ENCODE data around the gene ARID1A.

ARID1A gene

DNA sequence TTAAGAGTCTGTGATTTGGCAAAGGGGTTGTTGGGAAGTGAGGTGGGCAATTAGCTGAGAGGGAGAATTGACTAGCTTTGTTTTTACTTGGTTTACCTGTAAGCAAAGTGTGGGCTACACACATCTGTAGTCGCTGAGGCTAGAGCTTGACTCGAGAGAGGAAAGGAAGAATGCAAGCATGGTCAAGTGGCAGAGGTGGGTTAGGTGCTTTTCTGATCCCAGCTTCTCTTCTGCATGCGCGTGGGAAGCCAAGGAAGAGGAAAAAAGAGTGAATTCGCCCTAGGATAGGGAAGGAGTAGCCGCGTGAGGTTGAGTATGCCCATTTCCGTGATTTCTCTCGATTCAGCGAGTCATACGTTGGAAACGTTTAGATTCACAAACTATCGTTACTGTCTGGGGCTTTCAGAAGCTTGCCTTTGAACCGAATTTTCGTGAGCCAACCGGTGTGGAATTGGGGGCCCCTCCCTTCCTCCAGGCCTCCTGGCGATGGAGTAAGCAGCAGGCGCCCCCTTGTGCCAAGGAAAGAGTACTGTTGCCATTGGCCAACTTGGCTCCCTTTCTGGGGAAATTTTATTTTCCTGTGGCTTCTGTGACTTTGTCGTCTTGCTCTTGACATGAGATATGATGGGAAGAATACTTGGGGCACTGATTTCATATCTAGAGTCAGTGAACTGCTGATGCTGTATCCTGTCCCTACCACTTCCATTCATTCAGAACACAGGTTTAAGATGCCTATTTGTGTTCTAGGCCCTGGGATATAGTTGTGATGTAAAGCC lies 93.2 kb downstream of the ARID1A start:
- H3K4me2 ChIP-seq (ENCODE audit: low read depth, low read length, poor library complexity, severe bottlenecking) = peak overlapping the region; percentile 99
- H4K20me1 ChIP-seq (ENCODE audit: insufficient read depth, low read length, poor library complexity, severe bottlenecking) = peaks cover 4% of the 10 kb centered on the region
- peak overlapping the region; percentile 81 for H3K4me3 ChIP-seq (ENCODE audit: low read length, poor library complexity, severe bottlenecking)
- H3K79me2 ChIP-seq (ENCODE audit: insufficient read depth, low read length) = peaks cover 34% of the 10 kb centered on the region
- peaks cover 69% of the 10 kb centered on the region for H3K4me1 ChIP-seq (ENCODE audit: insufficient read depth, low read length, poor library complexity, severe bottlenecking)
- no peaks in the 10 kb centered on the region for H3K9me2 ChIP-seq (replicated peaks; ENCODE audit: low read depth, low read length)
- H3K27me3 ChIP-seq (ENCODE audit: insufficient read depth, low read length, poor library complexity, severe bottlenecking) = no peaks in the 10 kb centered on the region
- no peaks in the 10 kb centered on the region for H3K9me3 ChIP-seq (ENCODE audit: insufficient read depth, low read depth, low read length)
- TF ChIP-seq EZH2phosphoT487 (IDR thresholded peaks at IDR 0.05; ENCODE audit: borderline replicate concordance) = no peak
- TF ChIP-seq, protein P1, sequence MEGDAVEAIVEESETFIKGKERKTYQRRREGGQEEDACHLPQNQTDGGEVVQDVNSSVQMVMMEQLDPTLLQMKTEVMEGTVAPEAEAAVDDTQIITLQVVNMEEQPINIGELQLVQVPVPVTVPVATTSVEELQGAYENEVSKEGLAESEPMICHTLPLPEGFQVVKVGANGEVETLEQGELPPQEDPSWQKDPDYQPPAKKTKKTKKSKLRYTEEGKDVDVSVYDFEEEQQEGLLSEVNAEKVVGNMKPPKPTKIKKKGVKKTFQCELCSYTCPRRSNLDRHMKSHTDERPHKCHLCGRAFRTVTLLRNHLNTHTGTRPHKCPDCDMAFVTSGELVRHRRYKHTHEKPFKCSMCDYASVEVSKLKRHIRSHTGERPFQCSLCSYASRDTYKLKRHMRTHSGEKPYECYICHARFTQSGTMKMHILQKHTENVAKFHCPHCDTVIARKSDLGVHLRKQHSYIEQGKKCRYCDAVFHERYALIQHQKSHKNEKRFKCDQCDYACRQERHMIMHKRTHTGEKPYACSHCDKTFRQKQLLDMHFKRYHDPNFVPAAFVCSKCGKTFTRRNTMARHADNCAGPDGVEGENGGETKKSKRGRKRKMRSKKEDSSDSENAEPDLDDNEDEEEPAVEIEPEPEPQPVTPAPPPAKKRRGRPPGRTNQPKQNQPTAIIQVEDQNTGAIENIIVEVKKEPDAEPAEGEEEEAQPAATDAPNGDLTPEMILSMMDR (conservative IDR thresholded peaks at IDR 0.05; ENCODE audit: low read length) = peak; percentile 95
- peaks cover 14% of the 10 kb centered on the region for H3F3A ChIP-seq (ENCODE audit: low read depth)
- H3K9ac ChIP-seq (ENCODE audit: low read depth, low read length, poor library complexity, severe bottlenecking) = peak overlapping the region; percentile 99
- H3K36me3 ChIP-seq (ENCODE audit: insufficient read depth, low read length) = peaks cover 1% of the 10 kb centered on the region; the same call in 1 of the 2 replicates
- no peak overlapping the region for H2AFZ ChIP-seq (ENCODE audit: low read length)

DNA sequence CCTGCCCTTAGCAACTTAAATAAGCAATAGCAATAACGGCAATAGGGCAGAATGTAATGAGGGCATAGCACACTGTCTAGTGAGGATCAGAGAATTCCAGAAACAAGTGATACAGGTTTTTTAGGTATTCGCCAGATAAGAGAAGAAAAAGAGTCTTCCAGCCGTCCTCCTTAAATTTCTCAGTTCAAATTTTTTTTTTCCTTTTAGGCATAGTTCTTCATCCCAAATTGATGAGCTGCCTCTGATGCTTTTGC lies 93.7 kb downstream of the ARID1A start:
- Histone ChIP-seq H3K9me3 (ENCODE audit: insufficient read depth, low read depth, low read length) (no peaks in the 10 kb centered on the region), H3K4me2 (ENCODE audit: low read depth, low read length, poor library complexity, severe bottlenecking) (peak overlapping the region; percentile 99), H3K4me1 (ENCODE audit: insufficient read depth, low read length, poor library complexity, severe bottlenecking) (peaks cover 64% of the 10 kb centered on the region), H3K9me2 (replicated peaks; ENCODE audit: low read depth, low read length) (no peaks in the 10 kb centered on the region), H2AFZ (ENCODE audit: low read length) (no peak overlapping the region), H3K36me3 (ENCODE audit: insufficient read depth, low read length) (peaks cover 6% of the 10 kb centered on the region; the same call in 1 of the 2 replicates), H3K27me3 (ENCODE audit: insufficient read depth, low read length, poor library complexity, severe bottlenecking) (no peaks in the 10 kb centered on the region), H3F3A (ENCODE audit: low read depth) (peaks cover 14% of the 10 kb centered on the region), H3K79me2 (ENCODE audit: insufficient read depth, low read length) (peaks cover 34% of the 10 kb centered on the region), H3K9ac (ENCODE audit: low read depth, low read length, poor library complexity, severe bottlenecking) (peak overlapping the region; percentile 99), H3K4me3 (ENCODE audit: low read length, poor library complexity, severe bottlenecking) (peak overlapping the region; percentile 81), H4K20me1 (ENCODE audit: insufficient read depth, low read length, poor library complexity, severe bottlenecking) (peaks cover 4% of the 10 kb centered on the region)
- TF ChIP-seq EZH2phosphoT487 (IDR thresholded peaks at IDR 0.05; ENCODE audit: borderline replicate concordance) = no peak
- TF ChIP-seq, protein P1 (conservative IDR thresholded peaks at IDR 0.05; ENCODE audit: low read length) = no peak

DNA sequence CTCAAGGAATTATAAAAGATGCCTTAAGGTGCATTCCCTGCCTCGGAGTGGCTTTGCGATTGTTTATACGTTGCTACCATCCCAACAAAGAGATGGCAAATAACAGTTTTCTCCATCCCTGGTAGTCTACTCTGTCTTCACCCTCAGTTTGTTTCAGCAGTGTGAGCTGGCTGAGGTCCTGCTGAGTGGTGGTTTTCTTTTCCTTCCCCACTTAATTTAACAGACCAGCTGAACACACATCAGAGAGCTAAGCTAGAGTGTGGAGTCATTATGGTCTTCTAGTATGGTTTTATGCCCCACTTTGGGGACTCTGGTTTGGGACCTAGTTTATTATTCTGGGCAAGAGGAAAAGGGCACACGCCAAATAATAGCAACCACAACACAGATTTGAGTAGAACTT lies 94.1 kb downstream of the ARID1A start:
- Histone ChIP-seq H3K9me2 (replicated peaks; ENCODE audit: low read depth, low read length) (no peaks in the 10 kb centered on the region), H3K4me1 (ENCODE audit: insufficient read depth, low read length, poor library complexity, severe bottlenecking) (peaks cover 60% of the 10 kb centered on the region), H3F3A (ENCODE audit: low read depth) (peaks cover 14% of the 10 kb centered on the region), H3K27me3 (ENCODE audit: insufficient read depth, low read length, poor library complexity, severe bottlenecking) (no peaks in the 10 kb centered on the region), H3K4me2 (ENCODE audit: low read depth, low read length, poor library complexity, severe bottlenecking) (peak overlapping the region; percentile 99), H3K79me2 (ENCODE audit: insufficient read depth, low read length) (peaks cover 34% of the 10 kb centered on the region), H3K36me3 (ENCODE audit: insufficient read depth, low read length) (peaks cover 6% of the 10 kb centered on the region; the same call in 1 of the 2 replicates), H4K20me1 (ENCODE audit: insufficient read depth, low read length, poor library complexity, severe bottlenecking) (peaks cover 4% of the 10 kb centered on the region), H3K9ac (ENCODE audit: low read depth, low read length, poor library complexity, severe bottlenecking) (peak overlapping the region; percentile 99), H3K9me3 (ENCODE audit: insufficient read depth, low read depth, low read length) (no peaks in the 10 kb centered on the region), H2AFZ (ENCODE audit: low read length) (no peak overlapping the region), H3K4me3 (ENCODE audit: low read length, poor library complexity, severe bottlenecking) (peak overlapping the region; percentile 81)
- no peak for TF ChIP-seq EZH2phosphoT487 (IDR thresholded peaks at IDR 0.05; ENCODE audit: borderline replicate concordance)
- TF ChIP-seq, protein P1 (conservative IDR thresholded peaks at IDR 0.05; ENCODE audit: low read length) = no peak
